HG03460 (cell line): ENCODE measurements around the gene NEMP1.
A peak's percentile ranks its signal among the peaks of the same experiment; 100 is the strongest.
"Not testable (repeated sequence)": the region's sequence is repeated elsewhere in the genome, so short reads cannot be mapped to it uniquely, and the experiment has no call there.

Experiments
- ATAC-seq: cut with Tn5 transposase; IDR thresholded peaks from one replicate; pipeline ENCODE4 v1.9.1; 2021; ENCODE audit not compliant: unreplicated experiment

Gene NEMP1

GRCh38 chr12:57078519-57079404, at the start of gene NEMP1:
Gene NEMP1 (minus strand): TSS chr12:57078791. CDS start chr12:57078745, 46 bp downstream.
- peak; percentile 92 for ATAC-seq

GRCh38 chr12:57127726-57128518, 49.3 kb upstream of the NEMP1 start, which contains the start of gene LRP1:
Gene LRP1 (plus strand): TSS chr12:57128483. CDS start chr12:57128965, 482 bp downstream.
- no peak for ATAC-seq

GRCh38 chr12:57127101-57127725, 48.6 kb upstream of the NEMP1 start:
- ATAC-seq: no peak

- no peak for ATAC-seq
Measured at GRCh38 chr12:57126561-57126960, 48.0 kb upstream of the NEMP1 start.

GRCh38 chr12:57126061-57126460, 47.5 kb upstream of the NEMP1 start:
- no peak for ATAC-seq

GRCh38 chr12:57124261-57124877, 45.8 kb upstream of the NEMP1 start:
- ATAC-seq: no peak

GRCh38 chr12:57123813-57124212, 45.2 kb upstream of the NEMP1 start:
- ATAC-seq: no peak

- not testable (repeated sequence) for ATAC-seq
Measured at GRCh38 chr12:57120718-57121117, 42.1 kb upstream of the NEMP1 start.

GRCh38 chr12:57119294-57120085, 40.9 kb upstream of the NEMP1 start:
- ATAC-seq: no peak

GRCh38 chr12:57118711-57119271, 40.2 kb upstream of the NEMP1 start:
- no peak for ATAC-seq

GRCh38 chr12:57116580-57117281, 38.1 kb upstream of the NEMP1 start:
- no peak for ATAC-seq

- ATAC-seq: peak; percentile 45
Measured at GRCh38 chr12:57112492-57113294, 34.1 kb upstream of the NEMP1 start.

GRCh38 chr12:57111031-57111734, 32.6 kb upstream of the NEMP1 start, which contains the start of gene STAT6:
Gene STAT6 (minus strand): TSS chr12:57111362. CDS start chr12:57108278, 3,084 bp downstream.
- ATAC-seq: peak; percentile 64

- ATAC-seq: peak; percentile 49
Measured at GRCh38 chr12:57110104-57111030, 31.8 kb upstream of the NEMP1 start.

GRCh38 chr12:57109207-57110103, 30.9 kb upstream of the NEMP1 start:
- ATAC-seq: no peak
